GM21619 (cell line): ENCODE data around the gene RSPH1.

Experiments used
- ATAC-seq: cut with Tn5 transposase; IDR thresholded peaks from one replicate; pipeline ENCODE4 v1.9.1; 2021; ENCODE audit not compliant: unreplicated experiment

Gene RSPH1

DNA sequence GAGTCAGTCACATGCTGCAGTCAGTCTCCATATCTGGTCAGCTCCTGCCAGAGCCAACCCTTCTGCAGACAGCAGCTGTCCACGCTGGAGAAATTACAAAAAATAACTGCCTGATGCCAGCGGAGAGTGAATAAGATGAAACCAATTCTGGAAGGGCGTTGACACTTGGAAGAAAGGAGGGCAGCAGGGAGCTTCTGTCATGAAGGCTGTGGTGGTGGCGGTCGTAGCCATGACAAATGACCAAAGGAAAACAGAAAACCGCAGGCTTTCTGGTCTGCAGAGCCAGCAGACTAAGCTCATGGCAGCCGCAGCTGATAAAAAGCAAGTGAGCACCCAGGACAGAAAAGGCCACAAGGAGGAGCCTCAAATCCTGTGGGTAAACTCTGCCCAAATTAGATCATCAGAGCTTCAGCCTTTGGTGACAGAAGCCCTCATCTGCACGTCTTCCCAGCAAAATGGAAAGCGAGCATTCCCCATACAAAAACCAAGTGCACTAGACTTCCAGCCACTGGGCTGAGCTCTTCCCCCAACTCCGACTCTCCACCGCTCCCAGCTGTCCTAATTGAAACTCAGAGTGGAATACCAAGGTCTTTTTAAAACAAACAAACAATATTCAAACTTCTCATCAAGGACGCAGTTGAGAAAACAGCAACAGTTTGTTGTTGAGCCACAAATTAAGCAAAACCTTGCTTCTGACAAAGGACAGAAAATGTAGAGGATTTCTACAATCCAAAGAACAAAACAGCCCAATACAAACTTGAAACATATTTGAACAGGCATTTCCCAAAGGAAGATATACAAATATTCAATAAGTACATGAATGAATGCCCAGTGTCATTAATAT, 28.7 kb downstream of the RSPH1 start:
- no peak for ATAC-seq

DNA sequence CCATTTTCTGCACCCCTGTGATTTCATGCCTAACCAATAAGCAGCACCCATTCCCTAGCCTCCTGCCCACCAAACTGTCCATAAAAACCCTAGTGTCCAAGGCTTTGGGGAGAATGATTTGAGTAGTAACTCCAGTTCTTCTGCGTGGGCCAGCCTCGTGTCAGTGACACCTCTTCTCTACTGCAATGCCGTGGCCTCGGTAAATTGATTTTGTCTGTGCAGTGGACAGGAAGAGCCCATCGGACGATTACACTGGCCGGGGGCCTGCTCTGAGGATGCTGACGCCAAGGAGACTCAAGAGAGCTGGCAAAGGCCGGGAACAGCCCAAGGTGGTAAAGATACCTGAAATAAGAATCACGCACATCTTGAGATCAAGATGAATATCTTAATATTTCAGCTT, 29.3 kb downstream of the RSPH1 start:
- ATAC-seq = no peak

DNA sequence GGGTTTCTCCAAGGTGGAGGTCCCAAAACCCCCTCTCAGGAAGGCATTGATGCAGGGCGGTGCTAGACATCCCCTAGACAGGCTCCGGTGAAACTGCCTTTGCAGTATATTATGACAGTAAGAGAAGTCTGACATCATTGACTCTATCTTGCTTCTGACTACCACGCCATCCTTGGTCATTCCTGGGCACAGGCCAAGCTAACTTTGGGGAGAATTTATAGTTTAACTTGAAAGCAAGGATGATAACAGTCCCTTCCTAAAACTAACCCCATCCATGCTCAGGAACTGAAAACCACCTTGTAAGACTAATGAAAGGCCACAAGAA, 30.3 kb downstream of the RSPH1 start:
- no peak for ATAC-seq

DNA sequence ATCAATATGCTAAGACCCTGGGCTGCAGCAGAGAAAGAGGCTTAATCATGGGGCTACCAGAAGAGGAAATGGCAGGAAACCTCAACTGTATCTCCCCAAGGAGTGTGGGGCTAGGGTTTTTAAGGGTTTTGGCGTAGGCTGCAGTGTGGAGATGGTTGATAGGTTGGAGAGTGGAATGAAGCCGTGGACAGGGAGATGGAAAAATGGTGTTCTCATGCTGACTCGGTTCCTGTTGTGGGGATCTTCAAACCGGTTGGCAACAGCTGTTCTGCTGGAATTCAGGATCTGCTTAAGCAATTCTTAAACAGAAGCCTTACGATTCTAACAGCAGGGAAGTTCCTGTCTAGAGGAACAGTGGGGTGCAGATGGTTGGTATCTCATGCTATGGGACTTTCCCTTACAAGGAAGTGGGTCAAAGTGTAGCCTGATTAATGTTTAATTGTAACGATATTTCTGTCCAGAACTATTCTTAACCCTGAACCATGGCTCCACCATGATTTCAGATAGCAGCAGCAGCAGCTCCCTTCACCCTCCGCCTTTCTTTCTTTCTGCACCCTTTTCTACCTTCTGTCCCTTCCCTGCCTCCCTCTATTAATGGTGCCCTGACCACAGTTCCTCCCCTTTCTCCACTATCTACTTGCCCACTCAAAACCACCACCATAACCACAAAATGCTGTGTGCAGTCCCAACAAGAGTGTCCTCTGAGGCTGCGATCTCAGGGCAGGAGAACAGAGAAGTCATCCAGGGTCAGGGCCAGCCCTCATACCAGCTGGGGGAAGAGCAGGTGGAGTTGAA, 30.8 kb downstream of the RSPH1 start:
- peak; percentile 36 for ATAC-seq

DNA sequence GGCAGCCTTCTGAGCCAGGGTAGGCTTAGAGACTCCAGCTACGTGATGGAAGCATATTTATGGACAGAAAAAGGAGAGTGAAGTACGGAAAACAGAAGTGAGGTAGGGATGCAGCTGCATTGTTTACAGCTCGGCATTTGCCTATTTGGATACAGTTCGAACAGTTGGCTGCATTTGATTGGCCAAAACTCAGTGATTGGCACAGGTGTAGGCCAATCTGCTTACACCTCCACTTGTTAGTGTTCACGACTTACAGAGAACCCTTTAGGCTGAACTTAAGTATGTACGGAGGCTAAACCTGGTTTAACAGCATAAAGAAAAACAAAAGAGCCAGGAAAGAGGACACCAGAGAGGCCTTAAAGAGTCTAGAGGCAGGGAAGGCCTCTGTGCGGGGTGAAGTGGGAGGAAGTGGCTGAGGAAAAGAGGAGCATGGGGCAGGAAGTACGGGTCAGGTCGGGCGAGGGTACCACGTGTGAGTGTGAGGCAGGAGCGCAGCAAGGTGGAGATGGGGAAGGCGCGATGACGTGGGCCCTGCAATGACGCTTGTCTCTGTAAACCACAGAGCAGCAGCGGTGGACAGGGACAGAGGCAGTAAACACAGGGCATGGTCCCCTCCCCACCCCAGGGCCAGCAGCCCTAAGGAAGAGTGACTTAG, 32.0 kb downstream of the RSPH1 start:
- ATAC-seq = no peak

DNA sequence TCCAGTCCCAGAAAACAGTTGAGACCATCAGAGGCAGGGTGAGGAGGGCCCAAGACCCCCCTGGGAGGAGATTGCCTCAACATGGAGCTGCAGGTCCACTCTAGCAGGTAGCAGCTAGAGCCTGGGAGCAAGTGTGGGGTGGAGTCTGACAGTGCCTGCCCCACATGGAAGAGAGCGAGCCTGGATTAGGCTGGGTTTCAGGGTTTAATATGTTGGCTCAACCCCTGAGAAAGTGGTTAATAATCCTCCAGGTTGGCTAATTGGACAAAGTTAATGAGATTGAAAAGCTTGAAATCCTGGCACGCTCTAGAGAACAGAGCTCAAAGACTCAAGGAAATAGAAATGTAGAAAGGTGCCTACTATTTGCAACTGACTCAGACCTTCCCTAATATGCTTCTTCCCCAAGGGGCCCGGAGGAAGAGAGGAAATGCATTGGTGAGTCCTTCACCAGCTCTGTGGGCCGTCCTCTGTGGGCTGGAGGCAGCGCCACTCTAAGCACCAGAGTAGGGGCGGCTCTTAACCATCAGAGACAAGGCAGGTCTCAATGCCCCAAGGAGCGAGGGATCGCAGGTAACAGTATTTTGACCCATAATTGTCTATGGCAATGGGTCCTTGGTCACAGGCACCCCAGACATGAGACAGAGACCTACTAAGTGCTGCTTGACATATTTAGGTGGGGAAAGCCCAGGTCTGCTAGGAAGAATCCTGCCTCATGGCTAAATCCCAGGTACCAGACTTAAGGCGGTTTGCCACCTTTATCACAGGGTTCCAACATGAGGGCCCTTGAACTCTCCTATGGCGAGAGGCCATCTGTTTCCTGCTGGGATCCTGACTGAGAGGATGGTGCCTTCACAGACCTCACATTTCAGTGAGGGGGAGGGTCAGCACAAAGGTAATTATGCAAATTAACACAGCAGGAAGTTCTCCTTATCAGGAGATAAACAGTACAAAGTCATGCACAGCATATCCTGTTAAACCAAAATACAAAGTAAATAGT, 33.8 kb downstream of the RSPH1 start:
- ATAC-seq = no peak

DNA sequence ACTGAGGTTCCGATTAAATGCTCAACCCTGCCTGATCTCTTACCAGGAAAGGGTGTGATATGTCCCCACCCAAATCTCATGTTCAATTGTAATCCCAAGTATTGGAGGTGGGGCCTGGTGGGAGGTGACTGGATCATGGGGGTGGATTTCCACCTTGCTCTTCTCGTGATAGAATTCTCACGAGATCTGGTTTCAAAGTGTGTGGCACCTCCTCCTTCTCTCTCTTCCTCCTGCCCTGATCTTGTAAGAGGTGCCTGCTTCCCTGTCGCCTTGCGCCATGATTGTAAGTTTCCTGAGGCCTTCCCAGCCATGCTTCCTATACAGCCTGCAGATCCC, 34.9 kb downstream of the RSPH1 start:
- no peak for ATAC-seq

DNA sequence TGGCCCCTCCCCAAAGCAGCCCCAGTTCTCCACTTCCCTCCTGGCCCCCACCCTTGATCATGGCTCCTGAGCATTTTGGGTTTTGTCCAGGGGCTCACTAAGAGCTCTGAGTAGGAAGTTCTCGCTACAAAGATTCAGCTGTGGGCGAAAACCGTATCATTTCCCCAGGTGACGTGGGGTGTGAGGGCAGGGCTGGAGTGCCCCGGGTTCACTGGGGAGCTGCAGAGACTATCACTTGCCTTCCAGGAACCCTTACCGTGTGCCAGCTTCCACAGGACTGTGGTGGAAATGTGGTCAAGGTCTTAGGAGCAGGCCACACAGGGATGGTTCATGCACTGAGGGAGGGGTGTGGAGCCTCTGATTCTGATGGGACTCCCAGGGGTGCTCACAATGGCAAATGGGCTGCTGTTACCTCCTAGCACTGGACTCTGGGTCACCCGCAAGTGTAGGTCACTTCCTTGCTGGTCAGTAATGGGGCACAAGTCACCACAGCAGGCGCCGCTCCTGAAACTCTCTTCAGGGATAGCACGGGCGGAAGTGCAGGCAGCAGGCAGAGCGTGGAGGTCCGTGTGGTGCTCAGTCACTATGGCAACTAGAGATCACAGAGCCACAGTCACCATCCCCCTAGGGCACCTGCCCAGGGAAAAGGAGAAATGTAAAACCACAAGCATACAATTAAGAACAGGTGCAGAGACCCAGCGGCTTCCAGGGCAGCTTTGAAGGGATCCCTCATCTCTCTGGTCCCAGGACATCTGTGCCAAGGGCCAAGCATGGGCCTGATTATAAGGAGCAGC, 35.4 kb downstream of the RSPH1 start:
- peak; percentile 39 for ATAC-seq

DNA sequence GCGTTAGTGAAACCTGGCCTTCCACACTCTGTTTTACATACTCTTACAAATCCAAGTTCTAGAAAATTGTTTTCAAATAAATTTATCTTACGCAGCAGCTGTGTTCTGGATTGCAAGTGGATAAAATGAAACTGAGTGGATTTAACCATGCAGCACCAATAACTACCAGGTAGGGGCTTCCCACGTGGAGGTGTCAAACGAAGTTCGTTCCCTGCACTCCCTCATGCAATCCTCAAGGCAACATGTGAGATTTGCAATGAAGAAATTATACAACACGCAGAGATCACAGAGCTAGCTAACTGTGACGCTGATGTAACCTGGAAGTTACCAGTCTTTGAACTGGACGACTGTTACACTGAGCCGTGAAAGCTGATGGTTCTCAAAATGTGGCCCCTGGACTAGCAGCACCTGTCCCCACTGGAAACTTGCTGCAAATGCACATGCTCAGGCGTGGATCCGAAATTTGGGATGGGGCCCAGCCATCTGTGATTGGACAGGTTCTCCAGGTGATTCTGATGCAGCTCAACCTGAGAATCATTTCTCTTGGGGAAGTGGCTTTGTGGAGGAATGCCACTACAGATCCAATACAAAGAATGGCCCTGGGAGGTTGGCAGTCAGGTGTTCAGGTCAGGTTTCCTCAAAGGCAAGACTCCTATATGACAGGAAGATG, 36.3 kb downstream of the RSPH1 start:
- no peak for ATAC-seq

DNA sequence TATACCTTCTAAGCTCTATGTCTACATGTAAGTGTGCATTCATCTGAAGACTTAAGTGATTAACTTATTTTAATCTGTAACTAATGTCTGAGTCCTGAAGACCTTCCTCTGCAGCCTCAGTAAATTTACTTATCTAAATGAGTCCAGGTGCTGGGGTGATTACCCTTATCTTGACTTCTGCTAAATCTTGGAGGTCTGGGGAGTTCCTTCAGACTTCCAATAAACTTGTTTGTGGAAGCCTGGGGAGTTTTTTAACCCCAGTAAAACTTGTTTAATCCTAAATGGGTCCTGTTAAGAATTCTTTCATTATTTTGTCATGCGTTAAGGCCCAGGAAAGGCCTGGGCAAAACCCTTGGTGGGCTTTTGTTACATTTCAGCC, 37.0 kb downstream of the RSPH1 start:
- no peak for ATAC-seq

DNA sequence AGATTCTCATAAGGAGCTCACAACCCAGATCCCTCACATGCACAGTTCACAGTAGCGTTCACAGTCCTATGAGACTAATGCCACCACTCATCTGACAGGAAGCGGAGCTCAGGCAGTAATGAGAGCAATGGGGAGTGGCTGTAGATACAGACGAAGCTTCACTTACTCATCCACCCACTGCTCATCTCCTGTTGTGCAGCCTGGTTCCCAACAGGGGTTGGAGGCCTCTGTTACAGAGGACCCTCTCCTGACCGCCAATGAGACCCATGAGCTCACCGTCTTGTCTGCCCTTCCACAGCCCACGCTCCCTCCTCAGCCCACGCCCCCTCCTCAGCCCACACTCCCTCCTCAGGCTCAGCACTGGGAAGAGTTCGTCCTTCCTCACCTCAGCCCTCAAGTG, 39.6 kb downstream of the RSPH1 start:
- no peak for ATAC-seq

DNA sequence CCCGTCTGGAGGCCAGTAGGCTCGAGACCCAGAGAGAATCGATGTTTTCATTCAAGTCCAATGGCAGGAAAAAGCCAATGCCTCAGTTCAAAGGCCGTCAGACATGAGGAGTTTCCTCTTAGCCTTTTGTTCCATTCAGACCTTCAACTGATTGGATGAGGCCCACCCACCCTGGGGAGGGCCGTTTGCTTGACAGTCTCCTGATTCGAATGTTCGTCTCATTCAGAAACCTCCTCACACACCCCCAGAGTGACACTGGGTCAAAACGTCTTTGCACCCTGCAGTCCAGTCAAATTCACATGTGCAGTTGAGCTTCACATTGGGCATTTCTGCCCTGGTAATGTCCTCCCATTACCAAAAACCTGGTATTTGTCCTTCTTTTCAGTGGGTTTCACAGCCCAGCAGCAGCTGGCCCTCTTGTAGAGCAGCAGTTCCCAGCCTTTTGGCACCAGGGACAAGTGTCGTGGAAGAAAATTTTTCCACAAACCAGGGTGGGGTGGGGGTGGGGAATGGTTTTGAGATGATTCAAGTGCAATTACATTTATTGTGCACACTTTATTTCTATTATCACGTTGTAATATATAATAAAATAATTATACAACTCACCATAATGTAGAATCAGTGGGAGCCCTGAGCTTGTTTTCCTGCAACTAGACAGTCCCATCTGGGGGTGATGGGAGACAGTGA, 40.1 kb downstream of the RSPH1 start:
- no peak for ATAC-seq

DNA sequence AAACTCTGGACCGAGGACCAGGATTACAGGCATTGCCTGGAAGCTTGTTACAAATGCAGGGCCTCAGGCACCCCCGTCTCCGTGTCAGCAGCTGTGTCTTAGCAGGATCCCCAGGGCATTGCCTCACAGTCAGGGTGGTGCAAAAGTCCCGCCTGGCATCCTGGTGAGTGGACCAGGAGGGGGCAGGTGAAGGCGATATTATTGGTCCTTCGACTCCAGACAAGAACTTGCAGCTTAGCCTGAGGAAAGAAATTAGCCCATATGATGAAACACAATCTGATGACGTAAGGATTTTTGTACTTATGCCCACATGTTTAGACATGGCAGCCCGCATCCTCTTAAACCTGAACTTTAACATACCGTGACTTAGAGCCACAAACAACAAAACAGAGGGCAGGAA, 40.8 kb downstream of the RSPH1 start:
- ATAC-seq = no peak

DNA sequence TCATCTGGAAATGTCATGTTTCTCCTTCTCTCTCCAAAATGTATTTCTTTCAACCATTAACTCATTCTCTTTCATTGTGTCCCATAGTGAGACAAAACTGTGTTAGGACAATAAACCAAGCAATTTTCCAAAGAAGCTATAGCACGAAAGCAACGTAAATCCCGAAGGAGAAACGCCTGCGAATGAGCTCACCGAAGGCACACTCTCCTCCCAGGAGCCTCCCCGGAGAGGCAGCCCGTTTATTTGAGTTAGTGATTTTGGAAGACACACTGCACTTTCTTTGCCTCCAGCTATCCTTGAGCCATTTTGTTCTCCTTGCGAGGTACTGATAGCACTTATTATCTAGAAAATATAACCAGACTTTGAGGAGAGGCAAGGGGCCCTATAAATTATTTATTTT, 41.2 kb downstream of the RSPH1 start:
- ATAC-seq = no peak

DNA sequence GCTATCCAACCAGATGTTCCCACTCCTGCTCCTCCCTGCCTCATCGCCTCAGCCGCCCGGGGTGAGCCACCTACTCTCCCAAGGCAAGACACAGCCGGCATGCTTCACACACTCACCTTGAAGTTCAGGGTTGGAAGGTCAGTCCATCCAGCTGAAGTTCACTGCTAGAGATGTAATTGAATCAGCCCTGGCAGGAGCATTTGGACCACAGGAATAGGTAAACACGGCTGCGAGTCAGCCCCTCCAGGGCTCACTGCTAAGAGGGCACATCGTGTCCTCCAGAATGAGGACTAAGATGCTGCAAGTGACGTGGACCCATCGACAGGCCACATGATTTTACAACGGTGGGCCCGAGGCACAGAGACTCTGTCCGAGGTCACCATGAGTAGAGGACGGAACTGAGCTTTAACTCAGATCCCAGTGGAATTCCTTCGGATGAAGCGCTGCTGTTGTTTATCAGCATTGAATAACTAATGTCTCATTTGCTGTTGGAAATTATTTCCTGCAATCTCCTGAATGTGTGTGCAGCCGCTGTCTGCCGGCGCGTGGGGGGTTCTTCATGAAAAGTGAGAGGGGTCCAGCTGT, 41.9 kb downstream of the RSPH1 start:
- no peak for ATAC-seq

DNA sequence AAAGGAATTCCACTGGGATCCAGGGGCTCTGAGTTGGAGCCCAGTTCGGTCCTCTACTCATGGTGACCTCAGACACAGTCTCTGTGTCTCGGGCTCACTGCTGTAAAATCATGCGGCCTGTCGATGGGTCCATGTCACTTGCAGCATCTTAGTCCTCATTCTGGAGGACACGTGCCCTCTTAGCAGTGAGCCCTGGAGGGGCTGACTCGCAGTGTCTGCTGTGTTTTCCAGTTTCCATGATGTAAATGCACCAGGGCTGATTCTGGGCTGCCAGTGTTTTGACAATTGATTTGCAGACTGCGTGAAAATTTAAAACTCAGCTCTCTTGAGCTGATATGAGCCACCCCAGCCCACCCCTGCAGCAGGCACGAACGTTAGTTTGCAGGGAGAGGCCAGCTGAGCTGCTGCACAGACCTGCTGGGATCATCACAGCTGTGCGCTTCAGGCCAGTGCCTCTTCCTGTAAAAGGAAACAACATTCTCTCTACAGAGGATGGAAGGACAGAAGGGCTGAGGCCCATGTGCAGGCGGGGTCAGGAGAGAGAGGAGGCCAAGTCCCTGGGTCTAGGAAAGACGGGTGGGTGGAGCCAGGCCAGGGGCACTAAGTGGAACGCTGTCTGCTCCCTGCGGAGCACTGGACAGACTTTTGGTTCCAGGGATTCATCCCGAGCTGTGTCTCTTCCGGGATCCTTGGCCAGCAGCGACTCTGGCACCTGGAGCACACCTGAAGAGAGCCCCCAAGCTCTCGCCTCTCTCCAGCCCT, 42.6 kb downstream of the RSPH1 start:
- ATAC-seq = no peak

DNA sequence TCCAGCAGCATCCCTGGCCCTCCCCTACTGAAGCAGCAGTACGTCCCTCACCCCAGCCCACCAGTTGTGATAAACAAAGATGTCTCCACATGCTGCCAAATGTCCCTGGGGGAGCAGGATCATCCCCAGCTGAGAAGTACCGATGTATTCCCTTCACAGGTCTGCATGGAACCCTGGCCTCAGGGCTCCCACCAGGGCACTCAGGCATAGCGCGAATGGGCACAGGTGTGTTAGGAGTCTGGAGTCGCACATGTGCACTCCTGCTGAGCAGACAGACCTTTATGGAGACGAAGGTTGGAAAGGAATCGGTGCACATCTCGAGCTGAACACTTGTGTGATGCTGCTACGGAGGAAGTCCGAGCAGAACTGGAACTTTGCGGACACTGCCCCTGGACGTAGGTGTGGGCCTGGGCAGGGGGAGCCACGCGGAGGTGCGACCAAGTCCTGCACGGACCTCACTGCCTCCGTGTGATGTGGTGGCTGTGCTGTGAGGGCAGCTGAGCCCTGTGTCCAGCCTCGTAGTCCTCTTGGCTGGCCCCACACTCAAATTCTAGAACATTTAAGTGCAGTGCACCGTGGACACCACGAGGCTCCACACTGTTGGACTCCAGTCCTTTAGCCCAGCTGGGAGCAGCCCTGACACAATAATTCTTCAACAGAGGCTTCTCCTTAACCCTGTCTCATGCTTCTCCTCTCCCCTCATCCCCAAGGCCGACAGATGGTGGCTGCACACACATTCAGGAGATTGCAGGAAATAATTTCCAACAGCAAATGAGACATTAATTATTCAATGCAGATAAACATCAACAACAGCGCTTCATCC, 43.4 kb downstream of the RSPH1 start:
- ATAC-seq = no peak
